Stimulated activated CD4-positive, alpha-beta T cell treated with anti-CD3 and anti-CD28 coated beads, TNF-alpha, amount 100 ng/mL, for 4 hours (primary cell): ENCODE data around the gene KLF3.
"Not testable (repeated sequence)": the region's sequence is repeated elsewhere in the genome, so short reads cannot be mapped to it uniquely, and the experiment has no call there.

Source experiments
- DNase-seq, 3 experiments: peaks; one replicate each; pipeline ENCODE4 v3.0.0-alpha.2; 2020; ENCODE audit warnings: low read depth in 3 of 3

Gene KLF3

GRCh38 chr4:38663801-38664705 is at the start of gene KLF3:
KLF3 (plus strand) TSS chr4:38664199; CDS start chr4:38680626, 16,427 bp downstream.
- peak; percentile 77 to 90 (median 87) for DNase-seq

GRCh38 chr4:38614231-38614630 is 49.8 kb upstream of the KLF3 start:
- DNase-seq, result no peak

DNA sequence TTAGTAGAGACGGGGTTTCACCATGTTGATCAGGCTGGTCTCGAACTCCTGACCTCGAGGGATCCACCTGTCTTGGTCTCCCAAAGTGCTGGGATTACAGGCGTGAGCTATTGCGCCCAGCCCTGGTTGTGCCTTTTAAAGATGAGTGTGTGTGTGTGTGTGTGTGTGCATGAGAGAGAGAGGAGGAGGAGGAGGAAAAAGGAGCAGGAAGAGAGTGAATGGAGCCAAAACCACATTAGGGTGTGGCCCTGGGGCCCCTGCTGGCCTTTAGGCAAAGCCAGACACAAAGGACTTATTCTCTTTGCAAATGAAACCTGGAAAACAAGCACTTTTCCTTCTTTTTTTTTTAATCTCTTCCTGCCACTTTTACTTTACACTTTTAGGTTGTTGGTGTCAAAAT is 48.2 kb upstream of the KLF3 start:
- no peak for DNase-seq

- DNase-seq, result no peak
These were observed 45.5 kb upstream of the KLF3 start for GRCh38 chr4:38618505-38618904.

- no peak for DNase-seq
These were observed 44.7 kb upstream of the KLF3 start for GRCh38 chr4:38619316-38619715.

- no peak for DNase-seq
These were observed 43.9 kb upstream of the KLF3 start for GRCh38 chr4:38620065-38620464.

DNA sequence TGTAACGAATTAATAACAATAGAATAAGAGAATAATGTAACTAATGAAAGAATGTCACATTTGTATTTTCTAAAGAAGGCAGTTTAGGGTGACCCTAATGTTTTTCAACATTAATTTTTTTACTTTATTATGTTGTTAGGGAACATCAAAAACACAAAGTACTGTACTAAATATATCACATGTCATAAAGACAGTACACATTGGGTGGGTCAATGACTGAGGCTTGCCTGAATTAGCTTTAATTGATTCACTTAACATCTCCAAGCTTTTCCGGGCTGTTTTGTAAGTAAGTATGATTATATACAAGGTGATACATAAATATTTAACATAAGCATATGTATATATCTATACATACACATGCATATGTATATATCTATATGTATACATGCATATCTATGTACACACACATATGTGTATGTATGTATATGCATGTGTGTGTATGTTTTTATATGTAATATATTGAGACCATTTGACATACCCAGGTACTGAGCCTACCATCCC is 43.4 kb upstream of the KLF3 start:
- no peak for DNase-seq

DNA sequence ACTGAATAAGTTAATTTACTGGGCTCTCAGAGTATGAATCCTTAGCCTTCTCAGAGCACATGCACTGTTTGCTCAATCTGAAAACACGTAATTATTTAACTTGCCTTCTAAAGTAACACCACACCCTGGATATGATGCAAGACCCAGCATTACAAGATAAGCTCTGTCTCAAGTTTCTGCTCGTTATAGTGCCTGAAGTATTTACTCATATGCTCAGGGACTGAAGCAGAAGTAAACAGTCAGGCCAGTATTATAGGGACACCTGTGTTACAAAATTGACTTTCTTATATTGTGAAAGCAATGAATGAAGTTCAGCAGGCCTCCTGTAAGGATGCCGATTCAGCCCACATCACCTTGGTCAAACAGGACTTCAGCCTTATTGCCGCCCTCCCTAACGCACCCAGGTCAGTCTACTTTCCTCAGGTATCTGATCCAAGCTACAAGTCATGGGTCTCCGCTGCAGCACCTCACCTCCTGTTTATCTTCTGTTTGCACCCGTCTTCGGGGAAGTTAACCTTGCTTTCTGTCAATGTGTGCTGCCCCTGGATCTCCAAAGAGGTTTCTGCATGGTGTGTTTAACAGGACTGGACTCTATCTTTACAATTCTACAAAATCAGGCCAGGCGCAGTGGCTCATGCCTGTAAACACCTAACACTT is 42.8 kb upstream of the KLF3 start:
- no peak for DNase-seq

GRCh38 chr4:38621831-38622230 is 42.2 kb upstream of the KLF3 start:
- no peak for DNase-seq

- not testable (repeated sequence) for DNase-seq
These were observed 41.7 kb upstream of the KLF3 start for GRCh38 chr4:38622340-38622739.

GRCh38 chr4:38623260-38623659 is 40.7 kb upstream of the KLF3 start:
- no peak for DNase-seq

GRCh38 chr4:38624311-38624710 is 39.7 kb upstream of the KLF3 start:
- DNase-seq, result no peak

DNA sequence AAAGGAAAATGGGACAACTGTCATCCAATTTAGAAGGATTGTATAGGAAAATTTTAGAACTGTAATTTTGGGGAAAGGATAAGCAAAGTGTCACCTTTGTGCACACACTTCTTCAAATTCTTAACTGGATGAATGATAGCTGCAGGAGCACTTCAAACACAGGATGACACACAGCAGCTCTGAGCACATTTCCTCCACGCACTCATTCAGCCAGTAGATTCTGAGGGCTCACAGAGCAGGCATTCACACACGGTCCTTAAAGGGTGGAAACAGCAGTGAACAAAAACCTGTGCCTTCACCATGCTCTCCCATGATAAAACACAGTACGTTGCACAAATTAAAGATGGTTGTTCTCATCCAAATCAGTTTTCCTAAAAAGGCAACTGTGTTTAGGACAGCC is 38.5 kb upstream of the KLF3 start:
- DNase-seq, result no peak

GRCh38 chr4:38626901-38627444 is 37.0 kb upstream of the KLF3 start:
- not testable (repeated sequence) for DNase-seq

- DNase-seq, result no peak
These were observed 33.5 kb upstream of the KLF3 start for GRCh38 chr4:38630519-38630918.

GRCh38 chr4:38634047-38634759 is 29.8 kb upstream of the KLF3 start:
- DNase-seq, result no peak

GRCh38 chr4:38639242-38639641 is 24.8 kb upstream of the KLF3 start:
- no peak for DNase-seq

GRCh38 chr4:38641811-38642210 is 22.2 kb upstream of the KLF3 start:
- DNase-seq, result no peak

GRCh38 chr4:38644201-38644600 is 19.8 kb upstream of the KLF3 start:
- DNase-seq, result no peak

DNA sequence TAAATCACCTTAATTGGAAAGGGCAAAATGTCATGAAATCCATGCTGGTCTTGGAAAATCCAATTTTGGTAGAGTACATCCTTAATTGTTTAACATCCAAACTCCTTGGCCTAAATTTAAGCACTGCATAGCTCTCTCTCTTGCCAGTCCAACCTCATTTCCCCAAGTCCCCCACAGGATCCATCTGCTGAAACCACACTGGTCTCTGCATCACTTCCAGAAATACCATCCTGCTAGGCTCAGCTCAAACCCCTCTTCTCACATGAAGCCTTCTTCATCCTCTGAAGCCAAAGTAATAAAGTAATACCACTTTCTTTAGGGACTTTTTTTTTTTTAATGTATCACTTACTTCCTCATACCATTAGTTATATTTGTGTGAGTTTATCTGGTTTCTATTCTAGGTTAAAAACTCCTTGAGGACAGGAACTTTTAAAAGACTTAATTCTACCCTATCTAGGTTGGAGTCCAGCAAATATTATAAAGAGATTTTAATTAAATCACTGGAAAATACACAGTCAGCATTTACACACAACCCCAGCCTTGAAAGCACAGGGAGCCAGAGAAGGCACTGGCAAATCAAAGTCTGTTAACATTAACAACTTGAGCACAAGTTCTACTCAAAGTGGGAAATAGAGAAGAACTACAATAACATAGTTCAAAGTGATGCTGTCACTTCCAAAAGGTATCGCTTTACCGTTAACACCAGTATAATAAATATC is 16.7 kb upstream of the KLF3 start:
- DNase-seq, result no peak

DNA sequence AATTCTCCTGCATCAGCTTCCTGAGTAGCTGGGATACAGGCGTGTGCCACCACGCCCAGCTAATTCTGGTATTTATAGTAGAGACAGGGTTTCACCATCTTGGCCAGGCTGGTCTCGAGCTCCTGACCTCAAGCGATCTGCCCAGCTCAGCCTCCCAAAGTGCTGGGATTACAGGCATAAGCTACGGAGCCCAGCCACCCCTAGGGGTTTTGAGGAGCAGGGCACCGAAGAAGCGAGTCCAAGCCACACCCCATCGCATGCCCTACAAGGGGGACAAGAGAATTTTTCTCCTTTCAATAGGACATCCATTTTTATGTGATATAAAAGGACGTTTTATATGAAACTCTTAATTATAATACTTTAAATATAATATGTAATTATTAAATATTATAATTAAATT is 13.9 kb upstream of the KLF3 start:
- no peak for DNase-seq
